Subcutaneous adipose tissue (tissue), 4 donors: ENCODE measurements around the gene CXCR5. TPM values are rescaled to one million over a fixed set of nuclear protein-coding genes. Genes with fewer than 3 reads are reported as not detected.

Experiments used
- CTCF ChIP-seq: fragments of 450-650 bp; IDR thresholded peaks from one replicate; pipeline ENCODE4 v1.5.1; 2016; ENCODE audit warnings: low read depth, mild to moderate bottlenecking, control low read depth, antibody characterized with exemption, moderate library complexity
- total RNA-seq, 4 donors: library from RNA; depleted of rRNA; stranded (reverse); fragments of >200 nt; gene quantifications; one replicate each; pipeline ENCODE4 v1.1.0, GENCODE V29; 2016

The CXCR5 gene
- total RNA-seq, 4 donors from 2014 or later, result 0.16 TPM; not detected in 3

- no peak for TF ChIP-seq CTCF
Measured at GRCh38 chr11:118928101-118928869, 44.6 kb downstream of the CXCR5 start.

GRCh38 chr11:118928870-118929500, 45.3 kb downstream of the CXCR5 start:
- TF ChIP-seq CTCF, result no peak

GRCh38 chr11:118929501-118930093, 45.9 kb downstream of the CXCR5 start:
- no peak for TF ChIP-seq CTCF

- TF ChIP-seq CTCF, result no peak
Measured at GRCh38 chr11:118930094-118930712, 46.5 kb downstream of the CXCR5 start.

- TF ChIP-seq CTCF, result no peak
Measured at GRCh38 chr11:118931571-118931970, 47.9 kb downstream of the CXCR5 start.

- no peak for TF ChIP-seq CTCF
Measured at GRCh38 chr11:118933486-118933885, 49.8 kb downstream of the CXCR5 start.

GRCh38 chr11:118935376-118935775, 51.7 kb downstream of the CXCR5 start:
- TF ChIP-seq CTCF, result no peak
